Lower leg skin (tissue), 3 donors: Measurements from ENCODE around the gene ALDH1L2.

Experiments
- POLR2A ChIP-seq, 2 donors: fragments of 450-650 bp; IDR thresholded peaks; one replicate each; pipeline ENCODE4 v1.6.1; 2016 to 2017; ENCODE audit warnings: antibody characterized with exemption in 2 of 2, mild to moderate bottlenecking in 1 of 2, moderate library complexity in 1 of 2
- TF ChIP-seq, protein P1 (sequence below), 3 donors: fragments of 450-650 bp; IDR thresholded peaks; one replicate each; pipeline ENCODE4 v1.5.1; 2016; ENCODE audit warnings: antibody characterized with exemption in 3 of 3, mild to moderate bottlenecking in 3 of 3, moderate library complexity in 2 of 3

DNA sequence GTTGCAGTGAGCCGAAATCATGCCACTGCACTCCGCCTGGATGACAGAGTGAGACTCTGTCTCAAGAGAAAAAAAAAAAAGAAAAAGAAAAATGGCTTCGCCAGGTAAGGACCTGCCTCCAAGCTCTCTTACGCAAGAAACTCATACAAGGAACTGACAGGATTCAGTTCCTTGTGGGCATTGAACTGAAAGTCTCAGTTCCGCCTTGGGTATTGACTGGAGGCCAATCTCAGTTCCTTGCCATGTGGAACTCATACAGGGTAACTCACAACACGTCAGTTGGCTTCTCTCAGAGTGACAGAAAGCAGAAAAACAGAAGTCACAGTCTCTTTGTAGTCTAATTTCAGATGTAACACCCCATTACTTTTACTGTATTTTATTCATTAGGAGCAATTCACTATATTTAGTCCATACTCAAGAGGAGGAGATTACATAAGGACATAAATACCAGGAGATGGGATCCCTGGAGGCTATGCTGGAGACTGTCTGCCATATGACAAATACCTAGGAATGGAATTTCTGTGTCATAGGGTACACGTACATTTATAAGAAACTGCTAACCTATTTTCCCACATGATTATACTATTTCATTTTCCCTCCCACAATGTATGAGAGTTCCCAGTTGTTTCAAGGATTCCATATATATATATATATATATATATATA, 109.5 kb downstream of the ALDH1L2 start:
- TF ChIP-seq, protein P1, sequence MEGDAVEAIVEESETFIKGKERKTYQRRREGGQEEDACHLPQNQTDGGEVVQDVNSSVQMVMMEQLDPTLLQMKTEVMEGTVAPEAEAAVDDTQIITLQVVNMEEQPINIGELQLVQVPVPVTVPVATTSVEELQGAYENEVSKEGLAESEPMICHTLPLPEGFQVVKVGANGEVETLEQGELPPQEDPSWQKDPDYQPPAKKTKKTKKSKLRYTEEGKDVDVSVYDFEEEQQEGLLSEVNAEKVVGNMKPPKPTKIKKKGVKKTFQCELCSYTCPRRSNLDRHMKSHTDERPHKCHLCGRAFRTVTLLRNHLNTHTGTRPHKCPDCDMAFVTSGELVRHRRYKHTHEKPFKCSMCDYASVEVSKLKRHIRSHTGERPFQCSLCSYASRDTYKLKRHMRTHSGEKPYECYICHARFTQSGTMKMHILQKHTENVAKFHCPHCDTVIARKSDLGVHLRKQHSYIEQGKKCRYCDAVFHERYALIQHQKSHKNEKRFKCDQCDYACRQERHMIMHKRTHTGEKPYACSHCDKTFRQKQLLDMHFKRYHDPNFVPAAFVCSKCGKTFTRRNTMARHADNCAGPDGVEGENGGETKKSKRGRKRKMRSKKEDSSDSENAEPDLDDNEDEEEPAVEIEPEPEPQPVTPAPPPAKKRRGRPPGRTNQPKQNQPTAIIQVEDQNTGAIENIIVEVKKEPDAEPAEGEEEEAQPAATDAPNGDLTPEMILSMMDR (IDR thresholded peaks at IDR 0.05) = no peak
- TF ChIP-seq POLR2A (IDR thresholded peaks at IDR 0.05) = no peak
